HEK293 (cell line): ENCODE measurements around the gene NLE1.

ENCODE experiments used
- CTCF ChIA-PET: fragments of 350-600 bp; formaldehyde crosslinking; extraction: SDS; loops from one replicate; lab custom pipeline; 2021; ENCODE audit warnings: antibody characterized with exemption; lab: Yijun Ruan, JAX
- POLR2A ChIA-PET: fragments of 300-600 bp; formaldehyde crosslinking; extraction: SDS; loops from one replicate; lab custom pipeline; 2020; ENCODE audit warnings: antibody characterized with exemption, inconsistent platforms; lab: Yijun Ruan, JAX
- H3K27ac ChIP-seq: fragments of 200-500 bp; sonication (Bioruptor generic); 2 replicates; pipeline ENCODE4 v1.5.1; 2014; ENCODE audit warnings: low read depth, low read length, control low read depth, inconsistent platforms; ENCODE audit errors: extremely low read depth
- H3K36me3 ChIP-seq, 2 experiments: fragments of 200-500 bp in 1 of 2; sonication (Bioruptor generic) in 1 of 2; 1 replicate in 1 of 2; 2 replicates in 1 of 2; pipeline ENCODE4 v1.5.1; 2014 to 2017; ENCODE audit warnings: inconsistent platforms in 2 of 2, low read length in 2 of 2; ENCODE audit not compliant: control insufficient read depth in 2 of 2, insufficient read depth in 1 of 2
- H3K4me1 ChIP-seq: fragments of 200-500 bp; sonication (Bioruptor generic); 2 replicates; pipeline ENCODE4 v1.5.1; 2014; ENCODE audit warnings: mild to moderate bottlenecking, low read length, inconsistent platforms; ENCODE audit not compliant: control insufficient read depth, insufficient read depth
- H3K4me3 ChIP-seq: 2 replicates; pipeline ENCODE4 v1.5.1; 2011; ENCODE audit warnings: low read depth, mild to moderate bottlenecking, control low read depth, low read length, moderate library complexity
- H3K9me3 ChIP-seq: fragments of 200-500 bp; sonication (Bioruptor generic); 2 replicates; pipeline ENCODE4 v1.5.1; 2014; ENCODE audit warnings: low read depth, low read length, inconsistent platforms; ENCODE audit not compliant: control insufficient read depth, insufficient read depth
- KLF16 ChIP-seq: fragments of 450-650 bp; formaldehyde crosslinking; IDR thresholded peaks from 2 replicates; pipeline ENCODE4 v1.5.1; 2017; ENCODE audit warnings: missing biosample characterization, missing genetic modification characterization
- PRDM1 ChIP-seq: fragments of 450-650 bp; formaldehyde crosslinking; IDR thresholded peaks from 2 replicates; pipeline ENCODE4; 2016; ENCODE audit warnings: missing biosample characterization, missing genetic modification characterization
- REPIN1 ChIP-seq: fragments of 450-650 bp; formaldehyde crosslinking; IDR thresholded peaks from 2 replicates; pipeline ENCODE4 v1.5.1; 2017; ENCODE audit warnings: missing biosample characterization, missing genetic modification characterization, low read depth
- SCRT1 ChIP-seq: fragments of 450-650 bp; formaldehyde crosslinking; IDR thresholded peaks from 2 replicates; pipeline ENCODE4 v1.5.1; 2016; ENCODE audit warnings: missing biosample characterization, missing genetic modification characterization, borderline replicate concordance
- SP7 ChIP-seq: fragments of 450-650 bp; formaldehyde crosslinking; IDR thresholded peaks from 2 replicates; pipeline ENCODE4 v1.5.1; 2016; ENCODE audit warnings: missing biosample characterization, missing genetic modification characterization
- ZNF114 ChIP-seq: fragments of 450-650 bp; formaldehyde crosslinking; IDR thresholded peaks from 2 replicates; pipeline ENCODE4 v1.5.0; 2017; ENCODE audit warnings: missing biosample characterization, missing genetic modification characterization
- ZNF169 ChIP-seq: fragments of 450-650 bp; formaldehyde crosslinking; IDR thresholded peaks from 2 replicates; pipeline ENCODE4 v1.5.1; 2016; ENCODE audit warnings: missing biosample characterization, missing genetic modification characterization
- ZNF175 ChIP-seq: fragments of 450-650 bp; formaldehyde crosslinking; IDR thresholded peaks from 2 replicates; pipeline ENCODE4 v1.5.1; 2016; ENCODE audit warnings: missing biosample characterization, missing genetic modification characterization
- ZNF302 ChIP-seq: fragments of 450-650 bp; formaldehyde crosslinking; IDR thresholded peaks from 2 replicates; pipeline ENCODE4 v1.5.1; 2016; ENCODE audit warnings: missing biosample characterization, missing genetic modification characterization, low read depth
- ZNF311 ChIP-seq: fragments of 450-650 bp; formaldehyde crosslinking; IDR thresholded peaks from 2 replicates; pipeline ENCODE4 v1.5.1; 2017; ENCODE audit warnings: missing biosample characterization, missing genetic modification characterization, borderline replicate concordance
- ZNF433 ChIP-seq: fragments of 450-650 bp; formaldehyde crosslinking; IDR thresholded peaks from 2 replicates; pipeline ENCODE4 v1.5.1; 2016; ENCODE audit warnings: missing biosample characterization, missing genetic modification characterization, low read depth
- ZNF473 ChIP-seq: fragments of 450-650 bp; formaldehyde crosslinking; IDR thresholded peaks from 2 replicates; pipeline ENCODE4 v1.5.1; 2017; ENCODE audit warnings: missing biosample characterization, missing genetic modification characterization
- ZNF558 ChIP-seq: fragments of 450-650 bp; formaldehyde crosslinking; IDR thresholded peaks from 2 replicates; pipeline ENCODE4 v1.5.1; 2016; ENCODE audit warnings: missing biosample characterization, missing genetic modification characterization
- ZNF791 ChIP-seq: fragments of 450-650 bp; formaldehyde crosslinking; IDR thresholded peaks from 2 replicates; pipeline ENCODE4 v1.5.1; 2016; ENCODE audit warnings: missing biosample characterization, missing genetic modification characterization
- ZSCAN16 ChIP-seq: fragments of 450-650 bp; formaldehyde crosslinking; IDR thresholded peaks from 2 replicates; pipeline ENCODE4 v1.5.1; 2016; ENCODE audit warnings: missing biosample characterization, missing genetic modification characterization
- TF ChIP-seq, protein P1 (sequence below): fragments of 450-650 bp; formaldehyde crosslinking; IDR thresholded peaks from 2 replicates; pipeline ENCODE4 v1.5.1; 2017; ENCODE audit warnings: missing biosample characterization, missing genetic modification characterization
- TF ChIP-seq, protein P2 (sequence below): fragments of 450-650 bp; formaldehyde crosslinking; IDR thresholded peaks from 2 replicates; pipeline ENCODE4 v1.5.1; 2017; ENCODE audit warnings: missing biosample characterization, missing genetic modification characterization
- TF ChIP-seq, protein P3 (sequence below): fragments of 450-650 bp; formaldehyde crosslinking; IDR thresholded peaks from 2 replicates; pipeline ENCODE4 v1.5.1; 2016; ENCODE audit warnings: missing biosample characterization, missing genetic modification characterization
- TF ChIP-seq, protein P4 (sequence below): fragments of 450-650 bp; formaldehyde crosslinking; IDR thresholded peaks from 2 replicates; pipeline ENCODE4 v1.5.1; 2016; ENCODE audit warnings: missing biosample characterization, missing genetic modification characterization

NLE1 gene

DNA sequence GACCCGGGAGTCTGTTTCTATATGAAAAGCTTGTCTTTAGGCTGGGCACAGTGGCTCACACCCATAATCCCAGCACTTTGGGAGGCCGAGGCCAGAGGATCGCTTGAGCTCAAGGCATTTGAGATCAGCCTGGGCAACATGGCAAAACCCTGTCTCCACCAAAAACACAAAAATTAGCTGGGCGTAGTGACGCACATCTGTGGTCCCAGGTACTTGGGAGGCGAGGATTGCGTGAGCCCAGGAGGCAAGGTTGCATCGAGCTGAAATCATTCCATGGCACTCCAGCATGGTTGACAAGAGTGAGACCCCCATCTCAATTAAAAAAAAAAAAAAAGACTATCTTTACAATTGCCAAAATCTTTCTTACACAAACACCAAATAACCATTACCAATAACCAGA, 55.9 kb downstream of the NLE1 start:
- no peak overlapping the region for H3K27ac ChIP-seq
- H3K4me1 ChIP-seq, result peaks cover 20% of the 10 kb centered on the region
- no peak for TF ChIP-seq KLF16 (tag by site-specific recombination)
- no peak for TF ChIP-seq SP7 (tag by site-specific recombination)
- no peak for TF ChIP-seq ZSCAN16 (tag by site-specific recombination)
- no peak for TF ChIP-seq ZNF558 (tag by site-specific recombination)
- no peak for TF ChIP-seq PRDM1
- no peak for TF ChIP-seq REPIN1 (tag by site-specific recombination)
- no peak for TF ChIP-seq ZNF114
- TF ChIP-seq ZNF791 (tag by site-specific recombination), result no peak
- TF ChIP-seq ZNF311 (tag by site-specific recombination), result no peak
- TF ChIP-seq, all 188 proteins: peak for 0
- POLR2A ChIA-PET, result interaction anchor here (0.6 to 1.8 kb wide), 3 partner anchors 23 to 518 kb away, joined by 3 to 6 read pairs (median 3); partner anchors contain the start of gene RFFL
- H3K36me3 ChIP-seq, result no peaks in the 10 kb centered on the region; a peak in 1 of 3 replicates
- CTCF ChIA-PET, result no interaction called here
- no peak overlapping the region for H3K4me3 ChIP-seq
- no peaks in the 10 kb centered on the region for H3K9me3 ChIP-seq

DNA sequence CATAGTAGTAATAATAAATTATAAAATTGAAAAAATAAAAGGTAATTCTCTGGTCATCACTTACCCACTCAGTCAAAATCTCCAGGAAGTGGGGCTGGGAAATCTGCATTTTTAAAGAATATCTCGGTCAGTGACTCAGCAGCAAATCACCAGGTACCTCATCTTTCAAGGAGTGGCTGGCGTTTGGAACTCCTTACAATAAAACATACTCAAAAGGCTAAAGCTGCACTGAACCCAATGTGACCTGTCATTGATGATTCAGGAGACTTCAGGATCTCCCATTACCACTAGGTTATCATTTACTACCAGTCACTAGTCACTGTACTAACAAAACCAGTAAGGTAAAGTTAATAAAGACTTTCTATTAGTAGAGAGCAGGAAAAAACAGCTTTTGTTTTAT, 57.1 kb downstream of the NLE1 start:
- H3K9me3 ChIP-seq, result no peaks in the 10 kb centered on the region
- no peak overlapping the region for H3K27ac ChIP-seq
- CTCF ChIA-PET, result interaction anchor here (0.6 to 0.9 kb wide), 2 partner anchors 10 to 450 kb away, joined by 3 read pairs; no protein-coding TSS in a partner anchor
- no peak overlapping the region for H3K4me3 ChIP-seq
- POLR2A ChIA-PET, result interaction anchor here (0.7 kb wide), 1 partner anchor 77 kb away, joined by 4 read pairs; no protein-coding TSS in a partner anchor
- no peak for TF ChIP-seq ZNF433 (tag by site-specific recombination)
- TF ChIP-seq, protein P1, sequence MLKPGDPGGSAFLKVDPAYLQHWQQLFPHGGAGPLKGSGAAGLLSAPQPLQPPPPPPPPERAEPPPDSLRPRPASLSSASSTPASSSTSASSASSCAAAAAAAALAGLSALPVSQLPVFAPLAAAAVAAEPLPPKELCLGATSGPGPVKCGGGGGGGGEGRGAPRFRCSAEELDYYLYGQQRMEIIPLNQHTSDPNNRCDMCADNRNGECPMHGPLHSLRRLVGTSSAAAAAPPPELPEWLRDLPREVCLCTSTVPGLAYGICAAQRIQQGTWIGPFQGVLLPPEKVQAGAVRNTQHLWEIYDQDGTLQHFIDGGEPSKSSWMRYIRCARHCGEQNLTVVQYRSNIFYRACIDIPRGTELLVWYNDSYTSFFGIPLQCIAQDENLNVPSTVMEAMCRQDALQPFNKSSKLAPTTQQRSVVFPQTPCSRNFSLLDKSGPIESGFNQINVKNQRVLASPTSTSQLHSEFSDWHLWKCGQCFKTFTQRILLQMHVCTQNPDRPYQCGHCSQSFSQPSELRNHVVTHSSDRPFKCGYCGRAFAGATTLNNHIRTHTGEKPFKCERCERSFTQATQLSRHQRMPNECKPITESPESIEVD (tag by site-specific recombination), result peak; percentile 18; the same call in 1 of the 2 replicates
- H3K4me1 ChIP-seq, result peaks cover 20% of the 10 kb centered on the region
- no peaks in the 10 kb centered on the region; a peak in 1 of 3 replicates for H3K36me3 ChIP-seq

DNA sequence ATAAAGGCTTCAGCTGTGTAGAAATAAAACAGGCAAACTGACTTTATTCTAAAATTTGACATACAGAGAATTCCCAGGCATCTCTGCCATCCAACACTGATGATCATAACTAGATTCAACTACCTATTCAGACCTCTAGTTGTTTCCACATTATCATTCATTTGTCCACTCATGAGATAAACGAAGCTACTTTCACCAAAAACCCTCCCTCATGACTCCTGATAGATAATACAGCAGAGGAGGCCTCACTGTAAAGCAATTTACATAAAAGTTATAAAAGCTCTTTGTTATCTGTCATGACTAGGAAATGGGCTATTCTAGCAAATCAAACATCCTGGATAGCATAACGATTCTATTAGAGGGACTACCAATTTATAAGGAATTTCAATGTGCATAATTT, 59.0 kb downstream of the NLE1 start:
- CTCF ChIA-PET, result interaction anchor here (0.8 to 1.2 kb wide), 2 partner anchors 37 to 173 kb away, joined by 3 read pairs; partner anchors contain the start of gene RAD51D
- Histone ChIP-seq H3K4me3 (no peak overlapping the region), H3K4me1 (peaks cover 20% of the 10 kb centered on the region), H3K27ac (peak overlapping the region; percentile 56; the same call in 1 of the 2 replicates), H3K36me3 (no peaks in the 10 kb centered on the region; a peak in 1 of 3 replicates), H3K9me3 (no peaks in the 10 kb centered on the region)
- TF ChIP-seq ZNF175 (tag by site-specific recombination) (no peak), ZNF473 (tag by site-specific recombination) (no peak), ZNF302 (tag by site-specific recombination) (no peak), ZNF169 (tag by site-specific recombination) (no peak), SCRT1 (tag by site-specific recombination) (no peak)
- TF ChIP-seq, protein P2, sequence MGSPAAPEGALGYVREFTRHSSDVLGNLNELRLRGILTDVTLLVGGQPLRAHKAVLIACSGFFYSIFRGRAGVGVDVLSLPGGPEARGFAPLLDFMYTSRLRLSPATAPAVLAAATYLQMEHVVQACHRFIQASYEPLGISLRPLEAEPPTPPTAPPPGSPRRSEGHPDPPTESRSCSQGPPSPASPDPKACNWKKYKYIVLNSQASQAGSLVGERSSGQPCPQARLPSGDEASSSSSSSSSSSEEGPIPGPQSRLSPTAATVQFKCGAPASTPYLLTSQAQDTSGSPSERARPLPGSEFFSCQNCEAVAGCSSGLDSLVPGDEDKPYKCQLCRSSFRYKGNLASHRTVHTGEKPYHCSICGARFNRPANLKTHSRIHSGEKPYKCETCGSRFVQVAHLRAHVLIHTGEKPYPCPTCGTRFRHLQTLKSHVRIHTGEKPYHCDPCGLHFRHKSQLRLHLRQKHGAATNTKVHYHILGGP (tag by site-specific recombination), result no peak
- TF ChIP-seq, protein P3, sequence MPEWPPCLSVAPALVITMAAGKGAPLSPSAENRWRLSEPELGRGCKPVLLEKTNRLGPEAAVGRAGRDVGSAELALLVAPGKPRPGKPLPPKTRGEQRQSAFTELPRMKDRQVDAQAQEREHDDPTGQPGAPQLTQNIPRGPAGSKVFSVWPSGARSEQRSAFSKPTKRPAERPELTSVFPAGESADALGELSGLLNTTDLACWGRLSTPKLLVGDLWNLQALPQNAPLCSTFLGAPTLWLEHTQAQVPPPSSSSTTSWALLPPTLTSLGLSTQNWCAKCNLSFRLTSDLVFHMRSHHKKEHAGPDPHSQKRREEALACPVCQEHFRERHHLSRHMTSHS (tag by site-specific recombination), result no peak
- TF ChIP-seq, protein P4, sequence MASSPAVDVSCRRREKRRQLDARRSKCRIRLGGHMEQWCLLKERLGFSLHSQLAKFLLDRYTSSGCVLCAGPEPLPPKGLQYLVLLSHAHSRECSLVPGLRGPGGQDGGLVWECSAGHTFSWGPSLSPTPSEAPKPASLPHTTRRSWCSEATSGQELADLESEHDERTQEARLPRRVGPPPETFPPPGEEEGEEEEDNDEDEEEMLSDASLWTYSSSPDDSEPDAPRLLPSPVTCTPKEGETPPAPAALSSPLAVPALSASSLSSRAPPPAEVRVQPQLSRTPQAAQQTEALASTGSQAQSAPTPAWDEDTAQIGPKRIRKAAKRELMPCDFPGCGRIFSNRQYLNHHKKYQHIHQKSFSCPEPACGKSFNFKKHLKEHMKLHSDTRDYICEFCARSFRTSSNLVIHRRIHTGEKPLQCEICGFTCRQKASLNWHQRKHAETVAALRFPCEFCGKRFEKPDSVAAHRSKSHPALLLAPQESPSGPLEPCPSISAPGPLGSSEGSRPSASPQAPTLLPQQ, result no peak
- POLR2A ChIA-PET, result interaction anchor here (1.1 to 1.4 kb wide), 2 partner anchors 20 to 290 kb away, joined by 3 to 8 read pairs; partner anchors contain the start of genes RFFL and SLFN11
